Nephron progenitor cell (in vitro differentiated cells): Measurements from ENCODE around the gene TXNDC15.
"Not testable (repeated sequence)": the region's sequence is repeated elsewhere in the genome, so short reads cannot be mapped to it uniquely, and the experiment has no call there.

ENCODE experiments used
- DNase-seq: peaks from one replicate; pipeline ENCODE4 v3.0.0; 2021
- H3K27ac Mint-ChIP-seq: 2 replicates; pipeline ENCODE4 v1.8.0; 2021; ENCODE audit warnings: mild to moderate bottlenecking, moderate library complexity, mixed read lengths
- H3K27me3 Mint-ChIP-seq: 2 replicates; pipeline ENCODE4 v1.8.0; 2021; ENCODE audit warnings: mild to moderate bottlenecking, low read depth, mixed read lengths; ENCODE audit not compliant: poor library complexity
- H3K36me3 Mint-ChIP-seq: 2 replicates; pipeline ENCODE4 v1.8.0; 2021; ENCODE audit warnings: low read depth, mixed read lengths
- H3K4me1 Mint-ChIP-seq: 2 replicates; pipeline ENCODE4 v1.8.0; 2021; ENCODE audit warnings: mixed read lengths
- H3K4me3 Mint-ChIP-seq: 2 replicates; pipeline ENCODE4 v1.8.0; 2021; ENCODE audit warnings: mild to moderate bottlenecking, moderate library complexity, mixed read lengths
- H3K9me3 Mint-ChIP-seq: 2 replicates; pipeline ENCODE4 v1.8.0; 2021; ENCODE audit warnings: mild to moderate bottlenecking, moderate library complexity, mixed read lengths
- TF ChIP-seq, protein P1 (sequence below): fragments of 200-600 bp; sonication (generic); IDR thresholded peaks from 2 replicates; pipeline ENCODE4 v1.5.0; 2021; ENCODE audit warnings: antibody characterized with exemption

The TXNDC15 gene

DNA sequence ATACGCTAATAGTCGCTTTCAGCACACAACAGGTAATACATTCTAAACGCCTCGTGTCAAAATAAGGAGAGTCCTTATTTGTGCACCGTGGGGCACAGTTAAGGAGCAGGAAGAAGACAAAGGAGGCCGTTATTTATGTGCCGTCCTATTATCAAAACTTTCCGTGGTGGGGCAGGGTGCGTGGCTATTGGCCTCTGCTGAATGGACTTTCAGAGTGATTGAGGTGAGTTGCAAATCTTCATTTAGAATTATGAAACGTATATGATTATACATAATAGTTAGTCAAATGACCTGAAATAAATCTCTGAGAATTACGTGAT, 27.6 kb upstream of the TXNDC15 start:
- Mint-ChIP-seq H3K4me1 (peaks cover 22% of the 10 kb centered on the region), H3K27me3 (no peaks in the 10 kb centered on the region), H3K9me3 (no peaks in the 10 kb centered on the region), H3K4me3 (peak overlapping the region; percentile 93), H3K36me3 (peaks cover 45% of the 10 kb centered on the region), H3K27ac (peak overlapping the region; percentile 95)
- TF ChIP-seq, protein P1, sequence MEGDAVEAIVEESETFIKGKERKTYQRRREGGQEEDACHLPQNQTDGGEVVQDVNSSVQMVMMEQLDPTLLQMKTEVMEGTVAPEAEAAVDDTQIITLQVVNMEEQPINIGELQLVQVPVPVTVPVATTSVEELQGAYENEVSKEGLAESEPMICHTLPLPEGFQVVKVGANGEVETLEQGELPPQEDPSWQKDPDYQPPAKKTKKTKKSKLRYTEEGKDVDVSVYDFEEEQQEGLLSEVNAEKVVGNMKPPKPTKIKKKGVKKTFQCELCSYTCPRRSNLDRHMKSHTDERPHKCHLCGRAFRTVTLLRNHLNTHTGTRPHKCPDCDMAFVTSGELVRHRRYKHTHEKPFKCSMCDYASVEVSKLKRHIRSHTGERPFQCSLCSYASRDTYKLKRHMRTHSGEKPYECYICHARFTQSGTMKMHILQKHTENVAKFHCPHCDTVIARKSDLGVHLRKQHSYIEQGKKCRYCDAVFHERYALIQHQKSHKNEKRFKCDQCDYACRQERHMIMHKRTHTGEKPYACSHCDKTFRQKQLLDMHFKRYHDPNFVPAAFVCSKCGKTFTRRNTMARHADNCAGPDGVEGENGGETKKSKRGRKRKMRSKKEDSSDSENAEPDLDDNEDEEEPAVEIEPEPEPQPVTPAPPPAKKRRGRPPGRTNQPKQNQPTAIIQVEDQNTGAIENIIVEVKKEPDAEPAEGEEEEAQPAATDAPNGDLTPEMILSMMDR, result no peak
- no peak for DNase-seq

DNA sequence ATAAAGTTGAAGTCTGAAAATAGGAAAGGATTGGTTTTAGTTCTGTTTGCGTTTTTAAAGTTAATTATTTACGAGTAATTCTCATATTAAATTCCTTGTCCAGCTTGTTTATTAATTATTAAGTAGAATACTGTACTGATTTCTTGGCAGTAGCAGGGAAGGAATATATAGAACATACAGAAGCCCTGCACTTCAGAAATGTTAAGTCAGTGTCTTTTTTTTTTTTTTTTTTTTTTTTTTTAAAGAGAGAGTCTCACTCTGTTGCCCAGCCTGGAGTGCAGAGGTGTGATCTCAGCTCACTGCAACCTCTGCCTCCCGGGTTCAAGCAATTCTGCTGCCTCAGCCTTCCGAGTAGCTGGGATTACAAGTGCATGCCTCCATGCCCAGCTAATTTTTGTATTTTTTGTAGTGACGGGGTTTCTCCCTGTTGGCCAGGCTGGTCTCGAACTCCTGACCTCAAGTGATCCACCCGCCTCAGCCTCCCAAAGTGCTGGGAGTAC, 24.7 kb upstream of the TXNDC15 start:
- H3K9me3 Mint-ChIP-seq, DNase-seq, H3K4me3 Mint-ChIP-seq, H3K27ac Mint-ChIP-seq, H3K27me3 Mint-ChIP-seq: not testable (repeated sequence)
- H3K36me3 Mint-ChIP-seq, result peaks cover 62% of the 10 kb centered on the region
- peaks cover 21% of the 10 kb centered on the region for H3K4me1 Mint-ChIP-seq

DNA sequence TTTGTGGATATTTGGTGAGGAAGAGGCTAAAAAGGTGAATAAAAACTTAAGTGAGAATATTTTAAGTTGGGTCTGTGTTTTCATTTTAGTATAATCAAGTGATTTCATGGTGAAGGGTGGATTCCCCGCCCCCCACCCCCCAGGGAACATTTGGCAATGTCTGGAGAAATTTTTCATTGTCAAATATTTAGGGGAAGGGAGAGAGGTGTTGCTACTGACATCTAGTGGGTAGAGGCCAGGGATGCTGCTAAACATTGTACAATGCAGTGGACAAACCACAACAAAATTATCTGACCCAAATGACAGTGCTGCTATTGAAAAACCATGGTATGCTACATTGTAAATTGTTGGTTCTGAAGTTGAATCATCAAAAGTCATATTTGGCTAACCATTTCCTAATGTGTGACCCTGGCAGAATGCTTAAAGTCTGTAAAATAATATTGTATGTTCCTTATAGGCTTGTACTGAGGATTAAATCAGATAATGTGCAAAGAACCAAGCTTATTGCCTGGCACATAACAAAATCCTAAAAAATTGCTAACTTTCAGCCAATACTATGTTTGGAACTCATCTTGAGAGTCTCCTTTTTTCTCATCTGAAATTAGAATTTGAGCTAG, 22.8 kb upstream of the TXNDC15 start:
- Mint-ChIP-seq H3K4me1 (peaks cover 12% of the 10 kb centered on the region), H3K4me3 (no peak overlapping the region), H3K9me3 (no peaks in the 10 kb centered on the region), H3K27ac (no peak overlapping the region), H3K36me3 (peaks cover 69% of the 10 kb centered on the region), H3K27me3 (no peaks in the 10 kb centered on the region)
- DNase-seq, result no peak
- TF ChIP-seq, protein P1, result peak; percentile 19

DNA sequence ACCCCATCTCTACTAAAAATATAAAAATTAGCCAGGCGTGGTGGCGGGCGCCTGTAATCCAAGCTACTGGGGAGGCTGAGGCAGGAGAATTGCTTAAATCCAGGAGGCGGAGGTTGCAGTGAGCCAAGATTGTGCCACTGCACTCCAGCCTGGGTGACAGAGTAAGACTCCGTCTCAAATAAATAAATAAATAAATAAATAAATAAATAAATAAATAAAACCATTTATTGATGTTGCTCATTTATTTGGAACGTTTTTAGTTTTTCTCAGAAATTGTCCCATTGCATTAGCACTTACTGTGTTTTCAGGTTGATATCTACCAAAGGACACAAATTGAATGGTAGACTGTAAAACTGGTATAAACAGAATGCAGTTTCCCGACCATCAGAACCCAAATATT, 17.7 kb upstream of the TXNDC15 start:
- H3K27ac Mint-ChIP-seq, H3K27me3 Mint-ChIP-seq, H3K4me1 Mint-ChIP-seq, DNase-seq, H3K4me3 Mint-ChIP-seq, H3K9me3 Mint-ChIP-seq: not testable (repeated sequence)
- peaks cover 74% of the 10 kb centered on the region for H3K36me3 Mint-ChIP-seq

DNA sequence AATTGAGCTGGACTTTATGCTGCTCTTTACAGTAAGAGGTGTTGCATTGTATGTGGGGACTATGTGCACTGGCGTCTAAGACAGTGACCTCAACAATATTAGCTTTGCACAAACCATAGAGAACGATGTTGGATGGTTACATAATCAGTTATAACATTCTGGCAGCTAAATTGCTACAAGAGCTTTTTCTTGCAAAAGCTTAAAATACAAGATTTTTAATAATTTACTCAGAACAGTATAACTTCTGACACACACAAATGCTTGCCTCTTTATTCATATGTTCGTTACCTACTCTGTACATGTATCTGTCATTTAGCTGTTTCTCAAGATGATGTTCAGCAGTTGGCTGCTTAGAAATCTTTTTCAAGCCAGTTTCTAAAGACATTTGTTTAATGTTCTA, 16.8 kb upstream of the TXNDC15 start:
- TF ChIP-seq, protein P1, result no peak
- DNase-seq, result no peak
- Mint-ChIP-seq H3K4me1 (no peaks in the 10 kb centered on the region), H3K27ac (no peak overlapping the region), H3K4me3 (no peak overlapping the region), H3K9me3 (no peaks in the 10 kb centered on the region), H3K27me3 (no peaks in the 10 kb centered on the region), H3K36me3 (peaks cover 70% of the 10 kb centered on the region)

DNA sequence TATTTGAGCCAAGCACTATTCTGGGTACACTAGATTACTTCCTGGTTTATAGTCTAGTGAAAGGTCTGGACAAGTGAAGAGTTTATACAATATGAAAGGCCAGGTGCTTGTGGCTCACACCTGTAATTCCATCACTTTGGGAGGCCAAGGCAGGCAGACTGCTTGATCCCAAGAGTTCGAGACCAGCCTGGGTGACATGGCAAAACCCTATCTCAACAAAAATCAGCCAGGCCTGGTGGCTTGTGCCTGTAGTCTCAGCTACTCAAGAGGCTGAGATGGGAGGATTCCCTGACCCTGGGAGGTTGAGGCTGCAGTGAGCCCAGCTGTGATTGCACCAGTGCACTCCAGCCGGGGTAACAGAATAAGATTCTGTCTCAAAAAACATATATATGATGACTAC, 9.5 kb upstream of the TXNDC15 start:
- Mint-ChIP-seq H3K36me3 (peaks cover 31% of the 10 kb centered on the region), H3K4me3 (no peak overlapping the region), H3K27me3 (no peaks in the 10 kb centered on the region), H3K27ac (peak overlapping the region; percentile 39), H3K4me1 (peaks cover 8% of the 10 kb centered on the region), H3K9me3 (no peaks in the 10 kb centered on the region)
- DNase-seq, result no peak
- TF ChIP-seq, protein P1, result no peak

DNA sequence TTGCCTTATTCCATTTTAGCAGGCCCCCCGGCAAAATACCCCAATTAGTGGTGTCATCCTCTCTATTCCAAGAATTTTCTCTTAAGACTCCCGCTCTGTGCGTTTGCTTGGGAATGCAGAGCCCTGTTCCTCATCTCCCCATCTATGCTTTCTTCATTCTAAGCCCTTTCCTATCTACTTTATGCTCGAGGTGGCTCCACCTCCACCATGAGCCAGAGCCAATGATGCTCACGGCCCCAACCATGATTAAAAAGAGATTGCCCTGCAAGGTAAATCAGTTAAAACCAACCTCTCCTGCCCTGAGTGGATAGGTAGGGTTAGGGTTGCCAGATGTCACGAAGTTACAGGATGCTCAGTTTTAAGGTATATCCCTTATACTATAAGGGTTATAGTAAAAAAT, 677 bp upstream of the TXNDC15 start:
- Mint-ChIP-seq H3K36me3 (peaks cover 11% of the 10 kb centered on the region), H3K27ac (no peak overlapping the region), H3K27me3 (peaks cover 6% of the 10 kb centered on the region), H3K4me1 (peaks cover 27% of the 10 kb centered on the region), H3K9me3 (no peaks in the 10 kb centered on the region), H3K4me3 (no peak overlapping the region)
- no peak for DNase-seq
- TF ChIP-seq, protein P1, result no peak
